WTC11 (cell line): ENCODE measurements around the gene RNF212. TPM values are rescaled to one million over a fixed set of nuclear protein-coding genes. Genes with fewer than 3 reads are reported as not detected.

Experiments
- ATAC-seq: fragments of 200-7000 bp; cut with Tn5 transposase; 2 replicates; pipeline ENCODE4 v1.10.0; 2021; ENCODE audit warnings: mild to moderate bottlenecking, moderate library complexity
- CTCF ChIA-PET: fragments of 300-600 bp; sonication (Branson Sonifier 250); formaldehyde crosslinking; loops from one replicate; lab custom pipeline; 2021; ENCODE audit warnings: antibody characterized with exemption; lab: Charles Lee
- POLR2A ChIA-PET: fragments of 350-600 bp; sonication (Branson Sonifier 250); formaldehyde crosslinking; loops from one replicate; lab custom pipeline; 2021; ENCODE audit warnings: antibody characterized with exemption; lab: Charles Lee
- DNase-seq: peaks from one replicate; pipeline ENCODE4 v3.0.0; 2021; ENCODE audit warnings: low spot score
- H3K27ac Mint-ChIP-seq: 2 replicates; pipeline ENCODE4 v1.8.0; 2021; ENCODE audit warnings: mixed read lengths
- H3K27me3 Mint-ChIP-seq: 2 replicates; pipeline ENCODE4 v1.8.0; 2021; ENCODE audit warnings: low read depth, mild to moderate bottlenecking, moderate library complexity, mixed read lengths
- H3K36me3 Mint-ChIP-seq: 2 replicates; pipeline ENCODE4 v1.8.0; 2021; ENCODE audit warnings: mixed read lengths
- H3K4me1 Mint-ChIP-seq: 2 replicates; pipeline ENCODE4 v1.8.0; 2022; ENCODE audit warnings: mixed read lengths
- H3K4me3 Mint-ChIP-seq: 2 replicates; pipeline ENCODE4 v1.8.0; 2021; ENCODE audit warnings: mild to moderate bottlenecking, moderate library complexity, mixed read lengths
- H3K9me3 Mint-ChIP-seq: 2 replicates; pipeline ENCODE4 v1.8.0; 2021; ENCODE audit warnings: mixed read lengths
- CREB1 ChIP-seq: sonication (generic); formaldehyde crosslinking; IDR thresholded peaks from 2 replicates; pipeline ENCODE4 v1.8.0; 2023; ENCODE audit warnings: mild to moderate bottlenecking, missing genetic modification reagents
- ESRRA ChIP-seq: sonication (generic); formaldehyde crosslinking; IDR thresholded peaks from 2 replicates; pipeline ENCODE4 v1.8.1; 2022; ENCODE audit warnings: mild to moderate bottlenecking, missing genetic modification reagents, borderline replicate concordance
- HMGXB4 ChIP-seq: sonication (generic); formaldehyde crosslinking; IDR thresholded peaks from 2 replicates; pipeline ENCODE4 v1.8.1; 2023; ENCODE audit warnings: mild to moderate bottlenecking, moderate library complexity, missing genetic modification reagents
- JAZF1 ChIP-seq: fragments of 250-450 bp; sonication (Bioruptor Pico); IDR thresholded peaks from 2 replicates; pipeline ENCODE4 v1.9.0; 2021; ENCODE audit warnings: moderate library complexity, mild to moderate bottlenecking, inconsistent platforms
- MXD4 ChIP-seq: fragments of 250-450 bp; sonication (Bioruptor Pico); IDR thresholded peaks from 2 replicates; pipeline ENCODE4 v1.8.0; 2021; ENCODE audit warnings: mild to moderate bottlenecking, moderate library complexity, borderline replicate concordance
- NFE2L1 ChIP-seq: sonication (generic); formaldehyde crosslinking; IDR thresholded peaks from 2 replicates; pipeline ENCODE4 v1.8.1; 2023; ENCODE audit warnings: missing genetic modification reagents
- NR3C1 ChIP-seq: sonication (generic); formaldehyde crosslinking; conservative IDR thresholded peaks from 2 replicates; pipeline ENCODE4 v1.8.1; 2023; ENCODE audit warnings: low read depth, mild to moderate bottlenecking, missing genetic modification reagents
- PREB ChIP-seq: sonication (generic); formaldehyde crosslinking; IDR thresholded peaks from 2 replicates; pipeline ENCODE4 v1.8.1; 2022; ENCODE audit warnings: mild to moderate bottlenecking, missing genetic modification reagents, moderate library complexity, borderline replicate concordance
- PRRX2 ChIP-seq: fragments of 250-450 bp; sonication (Bioruptor Pico); IDR thresholded peaks from 2 replicates; pipeline ENCODE4 v1.8.0; 2021; ENCODE audit warnings: mild to moderate bottlenecking
- RELA ChIP-seq: sonication (generic); formaldehyde crosslinking; IDR thresholded peaks from 2 replicates; pipeline ENCODE4 v1.8.1; 2022; ENCODE audit warnings: missing genetic modification reagents, mild to moderate bottlenecking, borderline replicate concordance
- SP1 ChIP-seq: sonication (generic); formaldehyde crosslinking; conservative IDR thresholded peaks from 2 replicates; pipeline ENCODE4 v1.8.1; 2022; ENCODE audit warnings: missing genetic modification reagents
- TCF7 ChIP-seq: sonication (generic); formaldehyde crosslinking; IDR thresholded peaks from 2 replicates; pipeline ENCODE4 v1.8.0; 2022; ENCODE audit warnings: mild to moderate bottlenecking, low read depth, missing genetic modification reagents, moderate library complexity
- TEAD1 ChIP-seq: sonication (generic); formaldehyde crosslinking; IDR thresholded peaks from 2 replicates; pipeline ENCODE4 v1.8.0; 2022; ENCODE audit warnings: mild to moderate bottlenecking, missing genetic modification reagents
- USF2 ChIP-seq: sonication (generic); formaldehyde crosslinking; IDR thresholded peaks from 2 replicates; pipeline ENCODE4 v1.8.1; 2023; ENCODE audit warnings: mild to moderate bottlenecking, missing genetic modification reagents, moderate library complexity
- ZNF396 ChIP-seq: fragments of 250-450 bp; sonication (Bioruptor Pico); IDR thresholded peaks from 2 replicates; pipeline ENCODE4 v1.8.0; 2021; ENCODE audit warnings: mild to moderate bottlenecking, moderate library complexity, borderline replicate concordance
- ZNF416 ChIP-seq: fragments of 250-450 bp; sonication (Bioruptor Pico); IDR thresholded peaks from 2 replicates; pipeline ENCODE4 v1.9.0; 2021; ENCODE audit warnings: mild to moderate bottlenecking, inconsistent platforms
- ZNF425 ChIP-seq: fragments of 250-450 bp; sonication (Bioruptor Pico); conservative IDR thresholded peaks from 2 replicates; pipeline ENCODE4 v1.9.0; 2021; ENCODE audit warnings: mild to moderate bottlenecking
- total RNA-seq: library from RNA; stranded (reverse); gene quantifications from 3 replicates; pipeline ENCODE4 v1.2.3, GENCODE V29; 2021
- TF ChIP-seq, protein P1 (sequence below): fragments of 250-450 bp; sonication (Bioruptor Pico); IDR thresholded peaks from 2 replicates; pipeline ENCODE4 v1.8.0; 2021; ENCODE audit warnings: mild to moderate bottlenecking
- TF ChIP-seq, protein P2 (sequence below): sonication (generic); formaldehyde crosslinking; IDR thresholded peaks from 2 replicates; pipeline ENCODE4 v1.8.0; 2022; ENCODE audit warnings: missing genetic modification reagents
- TF ChIP-seq, protein P3 (sequence below): fragments of 250-450 bp; sonication (Bioruptor Pico); IDR thresholded peaks from 2 replicates; pipeline ENCODE4 v1.9.0; 2021; ENCODE audit warnings: mild to moderate bottlenecking
- TF ChIP-seq, protein P4 (sequence below): sonication (generic); formaldehyde crosslinking; IDR thresholded peaks from 2 replicates; pipeline ENCODE4 v1.8.0; 2022; ENCODE audit warnings: mild to moderate bottlenecking, missing genetic modification reagents

The RNF212 gene
- total RNA-seq, 1 experiment from 2014 or later = 1.0 TPM

DNA sequence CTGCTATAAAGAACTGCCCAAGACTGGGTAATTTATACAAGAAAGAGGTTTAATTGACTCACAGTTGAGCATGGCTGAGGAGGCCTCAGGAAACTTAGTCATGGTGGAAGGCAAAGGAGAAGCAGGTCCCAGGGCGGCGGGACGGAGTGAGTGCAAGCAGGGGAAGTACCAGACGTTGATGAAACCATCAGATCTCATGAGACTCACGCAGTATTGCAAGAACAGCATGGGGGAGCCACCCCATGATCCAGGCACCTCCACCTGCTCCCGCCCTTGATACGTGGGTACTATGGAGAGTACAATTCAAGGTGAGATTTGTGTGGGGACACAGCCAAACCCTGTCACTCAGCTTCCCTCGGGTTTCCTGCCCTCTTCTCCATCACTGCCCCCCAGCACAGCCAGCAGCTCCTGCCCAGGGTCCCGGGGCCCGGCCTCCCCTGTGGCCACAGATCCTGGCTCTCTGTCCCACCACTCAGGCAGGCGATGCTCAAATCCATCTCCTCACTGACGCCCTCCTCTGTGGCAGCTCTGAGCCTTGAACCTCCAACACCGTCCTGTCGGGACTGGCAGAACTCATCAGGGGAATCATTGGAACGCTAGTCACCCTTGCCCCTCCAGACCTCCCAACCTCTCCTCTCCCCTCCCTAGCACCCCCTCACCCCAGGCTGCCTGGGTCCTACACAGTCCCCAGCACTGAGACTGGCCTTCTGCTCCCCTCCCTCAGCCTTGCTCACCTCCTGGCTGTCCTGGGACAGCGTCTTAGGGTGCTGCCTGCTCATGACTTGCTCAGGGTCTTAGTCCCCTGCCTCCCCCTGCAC lies 64.4 kb downstream of the RNF212 start:
- POLR2A ChIA-PET = no interaction called here
- H3K9me3 Mint-ChIP-seq = no peaks in the 10 kb centered on the region
- TF ChIP-seq NR3C1 (CRISPR knock-in tag) (no peak), ZNF396 (CRISPR knock-in tag) (no peak), TEAD1 (CRISPR knock-in tag) (no peak), TCF7 (no peak), PREB (no peak), ESRRA (no peak), JAZF1 (CRISPR knock-in tag) (no peak), CREB1 (CRISPR knock-in tag) (no peak), RELA (no peak), MXD4 (CRISPR knock-in tag) (no peak), USF2 (CRISPR knock-in tag) (no peak), ZNF416 (CRISPR knock-in tag) (no peak)
- TF ChIP-seq, protein P1, sequence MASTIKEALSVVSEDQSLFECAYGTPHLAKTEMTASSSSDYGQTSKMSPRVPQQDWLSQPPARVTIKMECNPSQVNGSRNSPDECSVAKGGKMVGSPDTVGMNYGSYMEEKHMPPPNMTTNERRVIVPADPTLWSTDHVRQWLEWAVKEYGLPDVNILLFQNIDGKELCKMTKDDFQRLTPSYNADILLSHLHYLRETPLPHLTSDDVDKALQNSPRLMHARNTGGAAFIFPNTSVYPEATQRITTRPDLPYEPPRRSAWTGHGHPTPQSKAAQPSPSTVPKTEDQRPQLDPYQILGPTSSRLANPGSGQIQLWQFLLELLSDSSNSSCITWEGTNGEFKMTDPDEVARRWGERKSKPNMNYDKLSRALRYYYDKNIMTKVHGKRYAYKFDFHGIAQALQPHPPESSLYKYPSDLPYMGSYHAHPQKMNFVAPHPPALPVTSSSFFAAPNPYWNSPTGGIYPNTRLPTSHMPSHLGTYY = no peak
- TF ChIP-seq, protein P2, sequence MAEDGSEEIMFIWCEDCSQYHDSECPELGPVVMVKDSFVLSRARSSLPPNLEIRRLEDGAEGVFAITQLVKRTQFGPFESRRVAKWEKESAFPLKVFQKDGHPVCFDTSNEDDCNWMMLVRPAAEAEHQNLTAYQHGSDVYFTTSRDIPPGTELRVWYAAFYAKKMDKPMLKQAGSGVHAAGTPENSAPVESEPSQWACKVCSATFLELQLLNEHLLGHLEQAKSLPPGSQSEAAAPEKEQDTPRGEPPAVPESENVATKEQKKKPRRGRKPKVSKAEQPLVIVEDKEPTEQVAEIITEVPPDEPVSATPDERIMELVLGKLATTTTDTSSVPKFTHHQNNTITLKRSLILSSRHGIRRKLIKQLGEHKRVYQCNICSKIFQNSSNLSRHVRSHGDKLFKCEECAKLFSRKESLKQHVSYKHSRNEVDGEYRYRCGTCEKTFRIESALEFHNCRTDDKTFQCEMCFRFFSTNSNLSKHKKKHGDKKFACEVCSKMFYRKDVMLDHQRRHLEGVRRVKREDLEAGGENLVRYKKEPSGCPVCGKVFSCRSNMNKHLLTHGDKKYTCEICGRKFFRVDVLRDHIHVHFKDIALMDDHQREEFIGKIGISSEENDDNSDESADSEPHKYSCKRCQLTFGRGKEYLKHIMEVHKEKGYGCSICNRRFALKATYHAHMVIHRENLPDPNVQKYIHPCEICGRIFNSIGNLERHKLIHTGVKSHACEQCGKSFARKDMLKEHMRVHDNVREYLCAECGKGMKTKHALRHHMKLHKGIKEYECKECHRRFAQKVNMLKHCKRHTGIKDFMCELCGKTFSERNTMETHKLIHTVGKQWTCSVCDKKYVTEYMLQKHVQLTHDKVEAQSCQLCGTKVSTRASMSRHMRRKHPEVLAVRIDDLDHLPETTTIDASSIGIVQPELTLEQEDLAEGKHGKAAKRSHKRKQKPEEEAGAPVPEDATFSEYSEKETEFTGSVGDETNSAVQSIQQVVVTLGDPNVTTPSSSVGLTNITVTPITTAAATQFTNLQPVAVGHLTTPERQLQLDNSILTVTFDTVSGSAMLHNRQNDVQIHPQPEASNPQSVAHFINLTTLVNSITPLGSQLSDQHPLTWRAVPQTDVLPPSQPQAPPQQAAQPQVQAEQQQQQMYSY = no peak
- TF ChIP-seq, protein P3, sequence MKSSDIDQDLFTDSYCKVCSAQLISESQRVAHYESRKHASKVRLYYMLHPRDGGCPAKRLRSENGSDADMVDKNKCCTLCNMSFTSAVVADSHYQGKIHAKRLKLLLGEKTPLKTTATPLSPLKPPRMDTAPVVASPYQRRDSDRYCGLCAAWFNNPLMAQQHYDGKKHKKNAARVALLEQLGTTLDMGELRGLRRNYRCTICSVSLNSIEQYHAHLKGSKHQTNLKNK (CRISPR knock-in tag) = no peak
- TF ChIP-seq, protein P4, sequence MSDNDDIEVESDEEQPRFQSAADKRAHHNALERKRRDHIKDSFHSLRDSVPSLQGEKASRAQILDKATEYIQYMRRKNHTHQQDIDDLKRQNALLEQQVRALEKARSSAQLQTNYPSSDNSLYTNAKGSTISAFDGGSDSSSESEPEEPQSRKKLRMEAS (CRISPR knock-in tag) = no peak
- TF ChIP-seq, all 79 proteins: peak for 0
- H3K27ac Mint-ChIP-seq = no peak overlapping the region
- H3K36me3 Mint-ChIP-seq = no peaks in the 10 kb centered on the region
- CTCF ChIA-PET = no interaction called here
- no peak for DNase-seq
- H3K4me3 Mint-ChIP-seq = no peak overlapping the region
- H3K4me1 Mint-ChIP-seq = no peaks in the 10 kb centered on the region
- no peak for ATAC-seq
- H3K27me3 Mint-ChIP-seq = peaks cover 42% of the 10 kb centered on the region

GRCh38 chr4:1047976-1048772 lies 65.2 kb downstream of the RNF212 start:
- no peak overlapping the region for H3K4me3 Mint-ChIP-seq
- H3K27me3 Mint-ChIP-seq = peaks cover 37% of the 10 kb centered on the region
- no peaks in the 10 kb centered on the region for H3K9me3 Mint-ChIP-seq
- CTCF ChIA-PET = no interaction called here
- DNase-seq (no peak), ATAC-seq (no peak)
- H3K36me3 Mint-ChIP-seq = no peaks in the 10 kb centered on the region
- POLR2A ChIA-PET = no interaction called here
- no peaks in the 10 kb centered on the region for H3K4me1 Mint-ChIP-seq
- no peak overlapping the region for H3K27ac Mint-ChIP-seq
- TF ChIP-seq NFE2L1 (CRISPR knock-in tag) = no peak
- no peak for TF ChIP-seq PRRX2 (CRISPR knock-in tag)
- no peak for TF ChIP-seq HMGXB4 (CRISPR knock-in tag)
- TF ChIP-seq SP1 = no peak
- no peak for TF ChIP-seq NR3C1 (CRISPR knock-in tag)
- TF ChIP-seq ZNF425 (CRISPR knock-in tag) = no peak
